DMS114 treated with DMSO at 0.1 percent for 48 hours (cell line): ENCODE data around the gene TBC1D19.

Experiments
- DNase-seq: peaks from one replicate; lab custom pipeline; 2025; ENCODE audit not compliant: unreplicated experiment; lab: John Stamatoyannopoulos, UW

TBC1D19 gene

GRCh38 chr4:26729027-26729426 is 145.1 kb downstream of the TBC1D19 start:
- no peak for DNase-seq

- DNase-seq: no peak
Measured at GRCh38 chr4:26729547-26729946, 145.7 kb downstream of the TBC1D19 start.

- no peak for DNase-seq
Measured at GRCh38 chr4:26731351-26732035, 147.6 kb downstream of the TBC1D19 start.

GRCh38 chr4:26732356-26732755 is 148.5 kb downstream of the TBC1D19 start:
- DNase-seq: no peak

- no peak for DNase-seq
Measured at GRCh38 chr4:26736621-26737020, 152.7 kb downstream of the TBC1D19 start.

- DNase-seq: no peak
Measured at GRCh38 chr4:26737385-26737784, 153.5 kb downstream of the TBC1D19 start.

- DNase-seq: no peak
Measured at GRCh38 chr4:26741491-26741871, 157.6 kb downstream of the TBC1D19 start.

- DNase-seq: no peak
Measured at GRCh38 chr4:26746802-26747213, 162.9 kb downstream of the TBC1D19 start.

- DNase-seq: no peak
Measured at GRCh38 chr4:26748811-26749210, 164.9 kb downstream of the TBC1D19 start.

GRCh38 chr4:26749867-26750266 is 166.0 kb downstream of the TBC1D19 start:
- DNase-seq: no peak

GRCh38 chr4:26751004-26751403 is 167.1 kb downstream of the TBC1D19 start:
- no peak for DNase-seq

- no peak for DNase-seq
Measured at GRCh38 chr4:26751838-26752237, 168.0 kb downstream of the TBC1D19 start.

GRCh38 chr4:26753187-26753586 is 169.3 kb downstream of the TBC1D19 start:
- no peak for DNase-seq

- DNase-seq: no peak
Measured at GRCh38 chr4:26753617-26754016, 169.7 kb downstream of the TBC1D19 start.

- no peak for DNase-seq
Measured at GRCh38 chr4:26757751-26758150, 173.9 kb downstream of the TBC1D19 start.

- DNase-seq: no peak
Measured at GRCh38 chr4:26758899-26759298, 175.0 kb downstream of the TBC1D19 start.

- no peak for DNase-seq
Measured at GRCh38 chr4:26762650-26763049, 178.8 kb downstream of the TBC1D19 start.

- no peak for DNase-seq
Measured at GRCh38 chr4:26763063-26763462, 179.2 kb downstream of the TBC1D19 start.

GRCh38 chr4:26763648-26764047 is 179.8 kb downstream of the TBC1D19 start:
- DNase-seq: no peak

- no peak for DNase-seq
Measured at GRCh38 chr4:26764231-26764630, 180.3 kb downstream of the TBC1D19 start.

GRCh38 chr4:26765515-26765914 is 181.6 kb downstream of the TBC1D19 start:
- DNase-seq: no peak

- DNase-seq: no peak
Measured at GRCh38 chr4:26766141-26766540, 182.3 kb downstream of the TBC1D19 start.
